Ecto neural progenitor cell (in vitro differentiated cells): Measurements from ENCODE around the gene MANEA.

Experiments
- DNase-seq: peaks from one replicate; pipeline ENCODE4 v3.0.0-alpha.2; 2018; ENCODE audit warnings: low spot score

Gene MANEA

DNA sequence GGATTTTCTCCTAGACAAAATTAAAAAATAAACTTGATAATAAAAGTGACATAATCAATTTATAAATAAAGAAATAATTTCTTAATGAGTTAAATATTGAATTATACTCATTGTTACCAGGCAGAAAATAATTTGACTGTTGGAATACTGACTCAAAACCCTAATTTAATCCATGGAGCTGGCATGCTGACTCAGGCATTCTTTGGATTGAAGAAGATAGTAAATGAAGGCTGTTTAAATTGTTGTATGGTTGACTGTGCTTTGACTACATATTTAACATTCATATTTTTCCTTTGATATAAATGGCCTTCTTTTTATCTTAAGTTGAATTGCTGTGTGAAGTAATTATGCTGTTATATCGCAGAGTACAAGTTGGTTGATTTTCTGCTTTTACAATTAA lies 11.7 kb downstream of the MANEA start:
- no peak for DNase-seq

DNA sequence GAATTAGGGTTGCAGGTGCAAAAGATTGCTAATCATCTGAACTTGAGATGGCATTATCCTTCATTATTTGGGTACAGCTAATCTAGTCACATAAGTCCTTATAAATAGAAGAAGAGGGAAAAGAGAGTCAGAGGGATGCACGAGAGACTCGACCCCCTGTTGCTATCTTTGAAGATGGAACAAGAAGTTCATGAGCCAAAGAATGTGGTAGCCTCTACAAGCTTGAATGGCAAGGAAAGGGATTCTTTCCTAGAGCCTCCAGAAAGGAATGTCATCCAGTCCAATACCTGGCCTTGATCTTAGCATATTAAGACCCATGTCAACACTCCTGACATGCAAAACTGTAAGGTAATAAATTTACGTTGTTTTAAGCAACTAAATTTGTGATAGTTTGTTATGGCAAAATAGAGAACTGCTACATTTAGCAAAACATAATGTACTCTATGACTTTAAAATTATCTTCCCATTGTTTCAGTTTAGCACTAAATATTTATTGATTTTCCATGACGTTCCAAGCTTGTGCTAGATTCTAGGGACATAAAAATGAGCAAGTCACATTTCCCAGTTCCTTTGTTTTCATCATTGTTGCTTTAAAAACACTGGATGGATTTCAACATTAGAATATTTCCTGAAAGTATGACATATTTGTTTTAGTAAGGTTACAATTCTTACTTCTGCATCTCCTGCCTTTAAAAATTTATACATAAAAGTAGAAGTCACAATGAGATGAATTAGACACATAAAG lies 12.7 kb downstream of the MANEA start:
- DNase-seq = no peak

DNA sequence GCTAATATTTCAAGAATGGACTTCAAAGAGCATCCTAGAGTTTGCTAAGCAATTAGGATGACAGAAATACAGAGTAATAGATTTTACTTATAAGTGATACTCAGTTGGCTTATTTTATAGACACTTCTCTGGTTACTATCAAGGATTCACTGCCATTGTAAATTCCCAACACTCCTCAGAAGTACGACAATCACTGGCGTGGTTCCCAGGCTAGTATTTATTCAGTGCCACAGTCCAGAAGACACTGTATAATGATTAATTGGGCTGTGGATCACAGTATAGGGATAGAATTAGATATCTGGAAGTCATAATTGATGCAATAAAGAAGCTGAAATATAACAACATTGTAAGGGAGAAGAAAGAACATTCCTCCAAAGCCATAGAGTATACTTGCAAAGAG lies 15.7 kb downstream of the MANEA start:
- no peak for DNase-seq

DNA sequence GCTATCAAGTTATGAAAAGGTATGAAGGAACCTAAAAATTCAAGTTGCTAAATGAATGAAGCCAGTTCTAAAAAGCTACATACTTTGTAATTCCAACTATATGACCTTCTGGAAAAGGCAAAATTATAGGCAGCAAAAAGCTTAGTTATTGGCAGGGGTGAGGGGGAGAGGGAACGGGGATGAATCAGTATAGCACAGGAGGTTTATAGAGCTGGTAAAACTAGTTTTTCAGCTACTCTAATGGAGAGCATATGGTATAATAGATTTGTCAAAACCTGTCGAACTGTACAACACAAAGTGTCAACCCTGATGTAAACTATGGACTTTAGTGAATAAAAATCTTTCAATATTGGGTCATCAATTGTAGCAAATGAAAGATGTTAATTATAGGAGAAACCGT lies 18.7 kb downstream of the MANEA start:
- DNase-seq = no peak

DNA sequence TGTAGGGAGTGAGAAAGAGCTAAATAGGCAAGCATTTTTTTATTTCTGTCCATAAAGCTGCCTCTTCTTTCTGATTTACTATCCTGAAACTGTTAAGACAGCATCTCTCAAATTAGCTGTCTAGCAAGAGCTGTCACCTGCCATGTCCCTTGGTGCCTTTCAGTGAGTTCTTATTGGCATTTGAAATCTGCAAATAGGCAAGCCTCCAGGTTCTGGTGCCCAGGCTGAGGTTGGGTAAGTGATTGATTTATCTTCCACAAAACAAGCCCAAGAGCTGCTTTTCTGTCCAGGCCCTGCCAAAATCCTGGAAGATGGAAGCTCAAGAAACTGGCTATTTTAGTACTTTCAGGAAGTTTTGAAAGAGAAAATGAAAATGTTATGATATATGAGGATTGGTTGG lies 22.4 kb downstream of the MANEA start:
- no peak for DNase-seq

DNA sequence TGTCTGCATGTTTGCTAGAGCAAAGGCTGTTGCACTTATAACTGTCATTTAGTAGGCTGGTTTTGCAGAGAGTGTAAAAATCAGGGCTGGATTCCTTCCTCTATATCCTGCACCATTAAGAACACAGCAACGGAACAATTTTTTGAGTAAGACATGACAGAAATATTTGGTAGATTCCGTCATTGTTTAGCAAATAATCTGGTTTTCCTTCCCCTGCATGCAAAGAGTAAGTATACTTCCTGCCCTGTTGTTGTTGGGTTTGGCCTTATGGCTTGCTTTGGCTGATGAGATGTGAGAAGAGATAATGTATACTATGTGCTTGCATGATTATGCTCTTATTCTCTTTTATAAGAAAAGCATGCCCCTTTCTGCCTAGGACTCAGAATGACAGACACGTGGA lies 23.8 kb downstream of the MANEA start:
- DNase-seq = no peak

DNA sequence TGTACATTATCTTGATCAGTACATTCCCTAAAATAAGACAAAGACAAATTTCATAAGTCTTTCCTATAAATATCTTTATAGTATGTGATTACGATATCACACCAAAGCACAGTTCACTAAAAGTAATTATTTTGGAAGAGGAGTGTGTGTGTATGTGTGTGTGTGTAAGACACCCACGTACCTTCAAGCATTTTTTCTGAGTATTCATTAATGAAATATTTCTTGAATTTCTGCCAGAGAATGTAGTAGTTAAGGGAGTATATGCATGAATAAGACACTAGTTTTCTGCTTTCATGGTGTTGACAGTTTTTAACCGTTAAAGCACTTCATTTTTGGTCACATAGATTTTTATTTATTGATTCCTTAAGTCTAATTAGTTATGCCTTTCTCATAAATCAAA lies 36.8 kb downstream of the MANEA start:
- DNase-seq = no peak

DNA sequence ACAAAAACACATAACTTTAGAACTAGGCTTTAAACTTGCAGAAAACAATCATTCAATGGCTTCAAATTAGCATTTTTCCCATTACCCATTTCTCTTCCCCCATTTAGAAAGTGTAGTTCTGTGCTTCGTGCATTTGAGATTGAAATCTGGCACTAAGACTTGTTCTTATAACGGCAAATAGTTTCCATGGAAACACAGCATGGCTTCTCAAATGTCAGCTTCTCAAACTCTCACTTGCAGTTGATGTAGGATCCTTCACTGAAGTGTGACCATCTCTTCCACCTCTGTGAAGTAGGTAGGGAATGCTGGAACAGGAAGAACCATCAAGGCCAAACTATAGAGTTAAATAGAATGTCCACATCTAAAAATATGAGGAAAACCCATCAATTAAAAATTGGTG lies 52.2 kb downstream of the MANEA start:
- no peak for DNase-seq

DNA sequence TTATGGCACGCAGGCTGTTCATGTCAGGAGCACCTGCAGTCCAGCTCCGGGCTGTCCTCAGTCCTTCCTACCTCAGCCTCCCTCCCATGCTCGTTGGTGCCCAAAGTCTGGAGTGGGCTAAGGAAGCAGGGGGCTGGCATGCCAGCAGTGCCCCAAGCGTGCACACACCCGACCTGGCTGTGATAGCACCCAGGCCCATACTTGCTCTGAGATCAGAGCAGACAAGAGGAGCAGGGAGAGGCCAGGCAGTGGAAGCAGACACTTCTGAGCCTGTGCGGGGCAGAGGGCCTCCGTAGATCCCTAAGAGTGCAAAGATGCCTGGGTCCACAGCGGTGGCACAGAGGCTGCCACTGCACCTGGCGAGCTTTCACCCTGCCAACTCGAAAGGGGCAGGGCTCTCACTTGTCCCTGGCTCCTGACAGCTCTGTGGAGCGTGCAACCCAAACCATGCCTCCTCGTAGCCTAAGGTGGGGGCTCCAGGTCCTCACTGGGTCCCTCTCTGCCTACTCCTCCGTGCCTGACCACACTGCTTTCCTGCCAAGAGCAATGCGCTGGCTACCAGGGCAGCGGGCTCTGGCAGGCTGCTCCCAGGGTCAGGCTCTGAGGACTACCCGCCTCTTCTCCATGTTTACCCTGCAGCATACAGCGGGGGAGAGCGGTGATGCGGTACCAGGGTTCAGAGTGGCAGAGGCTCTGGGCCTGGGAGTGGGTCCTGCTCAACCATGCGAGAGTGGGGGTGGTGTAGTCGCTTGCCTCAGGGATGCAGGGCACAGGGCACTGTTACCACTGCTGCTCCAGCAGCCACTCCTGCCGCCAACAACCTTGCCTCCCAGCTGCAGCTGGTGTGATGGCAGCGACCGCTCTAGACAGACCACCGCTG lies 59.5 kb downstream of the MANEA start:
- DNase-seq = no peak

DNA sequence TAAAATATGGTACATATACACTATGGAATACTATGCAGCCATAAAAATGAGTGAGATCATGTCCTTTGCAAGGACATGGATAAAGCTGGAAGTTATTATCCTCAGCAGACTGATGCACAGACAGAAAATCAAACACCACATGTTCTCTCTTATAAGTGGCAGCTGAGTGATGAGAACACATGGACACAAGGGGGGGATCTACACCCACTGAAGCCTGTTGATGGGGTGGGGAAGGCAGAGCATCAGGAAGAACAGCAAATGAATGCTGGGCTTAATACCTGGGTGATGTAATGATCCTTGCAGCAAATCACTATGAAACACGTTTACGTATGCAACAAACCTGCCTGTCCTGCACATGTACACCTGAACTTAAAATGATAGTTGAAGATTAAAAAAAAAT lies 71.3 kb downstream of the MANEA start:
- DNase-seq = no peak

DNA sequence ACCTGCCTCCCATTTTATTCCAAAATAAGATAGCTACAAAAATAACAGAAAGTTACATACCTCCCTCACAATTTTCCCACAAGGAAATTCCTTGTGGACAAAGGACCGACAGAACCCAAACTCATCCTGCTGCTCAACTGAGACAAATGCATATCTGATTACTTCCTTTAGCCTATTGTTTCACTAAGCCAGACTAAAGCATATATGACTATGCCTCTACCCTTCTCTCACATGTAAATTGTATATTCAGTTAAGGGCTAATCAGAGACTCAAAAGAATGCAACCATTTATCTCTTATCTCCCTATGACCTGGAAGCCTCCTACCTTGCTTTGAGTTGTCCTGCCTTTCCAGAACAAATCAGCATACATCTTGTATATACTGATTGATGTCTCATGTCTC lies 72.1 kb downstream of the MANEA start:
- no peak for DNase-seq

DNA sequence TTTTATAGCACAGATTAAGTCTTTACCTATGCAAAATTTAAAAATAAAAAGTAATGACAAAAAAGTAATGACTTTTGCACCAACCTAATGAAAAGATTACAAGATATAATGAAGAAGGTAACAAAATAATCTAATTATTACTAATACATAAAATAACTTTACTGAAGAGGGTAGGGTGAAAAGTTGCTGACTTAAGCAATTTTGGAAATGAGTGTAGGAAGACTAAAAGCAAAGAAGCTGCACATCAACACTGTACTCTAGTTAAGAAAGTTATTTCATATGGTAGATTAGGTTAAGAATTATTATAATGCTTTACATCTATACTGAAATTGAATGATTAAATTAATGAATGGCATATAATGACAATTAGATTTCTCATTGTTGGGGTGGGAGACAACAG lies 76.8 kb downstream of the MANEA start:
- no peak for DNase-seq

DNA sequence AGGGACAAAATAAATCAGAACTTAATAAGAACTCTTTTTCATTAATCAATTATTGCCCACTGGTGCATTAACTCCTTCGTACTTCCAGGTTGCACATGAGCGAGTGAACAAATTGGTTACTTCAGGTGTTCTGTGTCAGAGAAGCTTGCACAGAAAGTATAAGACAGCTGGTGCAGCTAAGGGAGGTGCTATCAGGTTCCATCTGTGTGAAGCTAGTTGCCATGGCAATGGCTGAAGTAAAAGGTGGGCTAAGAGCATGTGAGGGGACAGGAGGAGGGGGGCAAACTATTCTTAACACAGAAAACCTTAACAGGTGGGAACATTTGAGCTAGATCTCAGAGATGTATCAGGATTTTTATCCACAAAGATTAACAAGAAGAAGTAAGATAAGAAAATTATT lies 81.6 kb downstream of the MANEA start:
- no peak for DNase-seq
